NCI-H510A treated with DMSO at 0.1 percent for 48 hours (cell line): ENCODE data around the gene MEI1.
A peak's percentile ranks its signal among the peaks of the same experiment; 100 is the strongest.

Source experiments
- DNase-seq: peaks from one replicate; lab custom pipeline; 2025; lab: John Stamatoyannopoulos, UW

The MEI1 gene

DNA sequence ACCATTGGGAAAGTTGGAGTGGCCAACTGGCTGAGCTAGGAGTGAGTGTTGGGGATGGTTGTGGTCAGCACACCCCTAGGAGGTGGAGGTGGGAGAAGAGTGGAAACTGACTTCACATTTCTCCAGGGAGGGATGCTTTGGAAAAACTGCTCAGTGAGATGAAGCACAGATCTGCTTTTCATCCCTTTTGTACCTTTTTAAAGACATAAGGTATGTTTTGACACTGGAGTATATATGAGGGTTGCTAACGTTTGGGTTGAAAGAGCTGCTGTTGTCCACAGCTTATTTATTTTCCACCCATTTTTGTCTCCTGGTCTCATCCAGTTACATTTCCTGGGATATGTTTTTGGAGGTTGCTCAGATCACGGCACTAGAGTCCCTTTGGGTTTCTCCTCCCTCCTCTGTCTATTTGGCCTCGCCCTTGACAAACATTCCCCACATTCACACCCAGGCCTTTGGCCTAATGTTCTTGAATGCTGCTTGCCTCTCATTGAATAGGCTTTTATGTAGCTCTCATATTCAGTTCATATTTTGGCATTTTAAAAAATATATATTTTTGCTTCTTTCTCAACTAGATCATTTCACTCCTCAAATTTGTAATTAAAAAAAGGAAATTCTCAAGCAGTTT is 141.9 kb downstream of the MEI1 start:
- no peak for DNase-seq

DNA sequence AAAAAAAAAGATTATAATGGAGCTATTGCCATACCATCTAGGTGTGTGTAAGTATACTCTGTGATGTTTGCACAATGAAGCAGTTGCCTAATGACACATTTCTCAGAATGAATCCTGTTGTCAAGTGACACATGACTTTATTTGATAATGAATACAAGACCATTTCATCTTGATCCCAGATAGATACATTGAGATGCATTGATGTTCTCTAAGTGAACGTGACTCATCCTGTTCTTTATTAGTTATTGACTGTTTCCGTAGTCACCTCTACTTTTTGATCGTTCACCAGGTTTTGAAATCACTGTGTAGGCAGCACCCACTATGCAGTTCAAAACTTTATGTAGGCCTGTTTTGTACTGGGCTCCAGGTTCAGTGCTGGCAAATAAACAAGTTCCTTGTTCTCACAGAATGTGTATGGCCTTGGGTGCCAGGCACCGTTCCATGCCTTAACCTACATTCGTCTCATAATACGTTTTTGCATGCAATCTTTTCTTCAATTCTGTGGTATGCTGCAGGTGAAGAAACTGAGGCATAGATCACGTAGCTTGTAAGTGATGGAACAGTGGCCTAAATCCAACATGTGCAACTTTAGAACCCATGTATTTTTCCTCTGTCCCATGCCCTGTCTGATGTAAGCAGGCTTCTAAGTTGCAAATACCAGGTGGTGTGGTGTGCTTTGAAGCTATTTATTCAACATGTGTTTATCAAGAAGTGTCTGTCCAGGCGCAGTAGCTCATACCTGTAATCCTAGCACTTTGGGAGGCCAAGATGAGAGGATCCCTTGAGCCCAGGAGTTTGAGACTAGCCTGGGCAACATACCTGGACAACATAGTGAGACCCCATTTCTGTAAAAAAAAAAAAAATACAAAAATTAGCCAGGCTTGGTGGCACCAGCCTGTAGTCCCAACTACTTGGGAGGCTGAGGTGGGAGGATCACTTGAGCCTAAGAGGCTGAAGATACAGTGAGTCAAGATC is 144.0 kb downstream of the MEI1 start:
- no peak for DNase-seq

DNA sequence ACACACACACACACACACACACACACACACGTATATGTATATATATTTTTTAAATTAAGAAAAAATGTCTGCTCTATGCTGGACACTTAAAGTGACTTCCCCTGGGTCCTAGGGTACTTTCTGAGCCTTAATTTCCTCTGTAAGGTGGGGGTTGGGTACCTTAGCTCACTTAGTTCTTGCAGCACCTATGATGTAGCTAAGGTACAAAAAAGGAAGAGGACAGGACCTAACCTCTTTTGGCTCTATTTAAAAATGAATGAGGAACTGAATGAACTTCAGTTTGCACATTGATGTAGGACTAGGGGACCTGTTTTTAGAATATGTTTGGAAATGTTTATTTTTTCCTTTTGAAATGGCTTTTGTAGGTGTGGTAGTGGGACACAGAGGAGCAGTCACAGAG is 144.7 kb downstream of the MEI1 start:
- no peak for DNase-seq

GRCh38 chr22:41844513-41844912 is 145.2 kb downstream of the MEI1 start:
- no peak for DNase-seq

DNA sequence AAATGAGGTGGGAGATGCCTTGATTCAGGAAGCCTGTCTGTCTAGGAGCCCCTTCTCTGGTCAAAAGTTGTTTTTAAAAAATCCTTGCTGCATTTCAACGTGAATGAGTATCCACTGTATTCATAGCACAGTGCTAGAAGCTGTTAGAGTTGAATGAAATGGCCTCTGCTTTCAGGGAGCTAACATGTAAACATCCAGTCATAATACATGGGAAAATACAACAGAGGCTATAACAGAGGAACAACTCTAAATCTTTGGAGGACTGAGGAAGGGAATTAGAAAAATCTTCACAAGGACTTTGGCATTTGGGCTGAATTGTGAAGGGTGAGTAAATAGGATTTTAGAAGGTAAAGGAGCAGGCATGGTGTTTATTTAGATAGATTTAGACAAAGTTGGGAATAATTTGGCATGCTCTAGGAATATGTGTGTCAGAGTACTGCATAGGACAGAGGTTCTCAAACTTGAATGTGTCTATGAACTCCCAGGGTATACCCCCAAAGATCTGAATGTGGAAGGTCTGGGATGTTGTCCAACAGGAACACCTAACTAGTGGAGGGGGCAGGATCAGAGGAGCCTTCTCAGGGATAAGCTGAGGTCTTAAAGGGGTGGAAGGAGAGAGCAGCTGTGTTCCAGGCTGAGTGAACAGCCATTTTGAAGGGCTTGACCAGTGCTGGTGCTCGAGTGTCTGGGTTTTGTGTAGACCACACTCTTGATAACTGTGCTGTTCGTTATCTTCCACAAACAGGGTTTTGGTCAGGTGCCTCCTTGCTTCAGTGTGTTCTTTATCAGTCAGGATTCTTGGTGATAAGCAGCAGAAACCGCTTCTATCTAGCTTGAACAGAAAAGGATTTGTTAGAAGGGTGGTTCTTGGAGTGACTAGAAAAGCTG is 146.3 kb downstream of the MEI1 start:
- no peak for DNase-seq

DNA sequence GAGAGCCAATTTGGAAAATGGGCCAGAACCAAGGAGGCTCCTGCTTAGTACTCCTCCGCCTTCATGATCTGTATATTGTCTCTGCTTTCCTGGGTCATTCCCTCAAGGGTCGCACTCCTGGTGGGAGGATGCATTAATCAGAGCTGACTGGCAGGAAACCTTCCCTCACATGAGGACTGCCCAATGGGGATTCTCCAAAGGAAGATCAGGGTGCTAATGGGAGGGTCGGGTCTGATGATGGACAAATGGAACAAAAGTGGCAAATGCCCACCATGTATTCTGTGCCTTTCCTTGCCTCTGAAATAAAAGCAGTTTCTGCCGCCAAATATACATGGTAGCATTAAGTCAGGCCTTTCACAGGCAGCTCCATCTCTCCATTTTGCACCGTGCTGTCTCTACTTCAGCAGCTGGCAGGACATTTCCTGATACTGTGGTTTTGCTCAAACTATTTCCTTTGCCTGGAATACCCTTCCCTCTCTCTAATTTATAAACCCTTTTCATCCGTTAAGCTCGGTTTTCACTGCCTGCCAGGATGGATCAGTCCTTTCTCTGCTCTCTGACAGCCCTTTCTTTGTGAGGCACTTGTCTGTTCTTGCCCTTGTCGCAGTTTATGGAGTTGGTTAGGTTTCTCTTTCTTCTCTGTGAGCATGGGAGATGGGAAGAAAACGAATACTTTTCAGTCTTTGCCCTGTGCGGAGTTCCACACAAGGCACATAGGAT is 147.1 kb downstream of the MEI1 start:
- DNase-seq = no peak

DNA sequence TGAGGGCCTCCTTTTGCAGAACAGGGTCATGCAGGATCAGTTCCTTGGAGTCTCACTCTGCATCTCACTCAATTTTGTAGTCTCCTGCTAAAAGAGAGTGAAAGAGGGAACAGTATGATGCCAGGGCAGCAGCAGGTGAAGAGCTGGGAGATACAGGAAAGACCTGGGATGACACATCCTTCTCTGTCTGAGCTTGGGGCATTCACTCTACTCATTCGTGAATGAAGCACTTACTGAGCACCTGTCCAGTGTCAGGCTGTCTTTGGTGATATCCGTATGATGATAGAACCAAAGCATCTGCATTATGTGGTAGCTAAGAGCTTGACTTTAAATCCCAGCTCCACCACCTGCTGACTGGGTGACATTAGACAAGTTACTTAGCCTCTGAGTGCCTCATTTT is 148.0 kb downstream of the MEI1 start:
- DNase-seq = peak; percentile 23

- DNase-seq = no peak
Measured at GRCh38 chr22:41848468-41848867, 149.2 kb downstream of the MEI1 start.
